GM21717 (cell line): ENCODE data around the gene OPN1LW.
"Not testable (repeated sequence)": the region's sequence is repeated elsewhere in the genome, so short reads cannot be mapped to it uniquely, and the experiment has no call there.

Experiments used
- ATAC-seq: cut with Tn5 transposase; IDR thresholded peaks from one replicate; pipeline ENCODE4 v1.9.1; 2021; ENCODE audit warnings: mild to moderate bottlenecking, moderate library complexity; ENCODE audit not compliant: unreplicated experiment

OPN1LW gene

DNA sequence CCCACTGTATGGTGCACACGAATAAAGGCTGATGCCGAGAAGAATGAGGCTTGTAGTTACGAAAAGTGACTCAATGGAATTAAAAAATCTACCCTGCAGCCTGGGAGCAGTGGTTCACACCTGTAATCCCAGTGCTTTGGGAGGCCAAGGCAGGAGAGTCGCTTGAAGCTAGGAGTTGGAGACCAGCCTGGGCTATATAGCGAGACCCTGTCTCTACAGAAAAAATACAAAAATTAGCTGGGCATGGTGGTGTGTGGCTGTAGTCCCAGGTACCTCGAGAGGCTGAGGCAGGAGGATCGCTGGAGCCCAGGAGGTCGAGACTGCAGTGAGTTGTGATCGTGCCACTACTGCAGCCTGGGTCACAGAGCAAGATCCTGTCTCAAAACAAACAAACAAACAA is 11.7 kb upstream of the OPN1LW start:
- ATAC-seq, result no peak

DNA sequence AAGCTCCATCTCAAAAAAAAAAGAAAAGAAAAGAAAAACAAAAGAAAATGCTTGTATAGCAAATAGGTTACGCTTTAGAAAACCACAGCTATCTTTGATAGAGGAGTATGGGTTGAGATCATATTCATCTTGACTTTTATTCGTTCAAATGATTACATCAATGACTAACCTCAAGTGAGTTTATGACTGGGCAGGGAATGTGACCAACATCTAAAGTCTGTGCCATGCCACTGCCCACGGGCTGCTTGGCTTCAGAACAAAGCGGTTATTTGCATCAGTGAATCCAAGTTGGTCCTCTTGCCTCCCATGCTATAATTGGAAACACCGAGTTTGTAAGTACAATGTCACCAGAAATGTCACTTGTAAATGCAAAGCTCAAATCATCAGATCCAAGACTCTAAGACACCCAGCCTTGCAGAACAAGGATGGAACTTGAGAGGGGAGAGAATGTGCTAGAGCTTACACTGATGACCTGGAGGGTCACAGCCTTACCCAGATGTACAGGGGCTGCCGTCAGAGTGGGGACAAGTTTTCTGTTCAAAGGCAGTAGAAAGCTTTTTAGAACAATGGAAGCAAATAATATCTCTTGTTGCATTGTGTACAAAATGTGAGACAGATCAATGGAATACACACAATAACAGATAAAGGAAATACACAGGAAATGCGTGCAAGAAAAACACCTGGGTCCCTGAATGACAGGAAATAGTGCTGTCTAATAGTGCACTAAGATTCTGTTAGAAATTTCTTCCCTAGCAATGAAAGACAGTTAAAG is 8.4 kb upstream of the OPN1LW start:
- no peak for ATAC-seq

DNA sequence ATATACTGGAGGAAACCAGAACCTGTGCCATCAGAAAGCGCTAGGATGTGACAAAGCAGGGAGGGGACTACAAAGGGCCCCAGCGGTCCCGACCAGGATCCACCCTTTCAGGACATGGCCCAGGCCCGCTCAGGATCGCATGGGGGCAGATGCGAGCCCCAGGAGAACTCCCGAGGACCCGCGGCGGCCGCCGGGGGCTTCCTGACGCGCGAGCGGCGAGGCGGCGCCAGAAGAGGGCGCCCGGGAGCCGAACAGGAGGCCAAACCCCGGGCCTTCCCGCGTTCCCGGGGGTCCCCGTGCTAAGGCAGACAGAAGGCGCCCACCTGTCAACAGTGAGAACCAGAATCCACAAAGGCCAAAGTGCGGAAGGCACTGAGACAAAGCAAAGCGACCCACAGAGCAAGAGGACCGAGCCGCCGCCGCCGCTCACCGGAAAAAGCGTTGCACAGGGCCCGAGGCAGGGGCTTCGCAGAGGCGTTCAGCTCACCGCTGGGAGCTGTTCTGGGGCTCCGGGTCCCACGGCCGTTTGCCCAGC is 7.3 kb upstream of the OPN1LW start:
- ATAC-seq, result peak; percentile 46

GRCh38 chrX:154138857-154139256 is 5.2 kb upstream of the OPN1LW start:
- ATAC-seq, result no peak

GRCh38 chrX:154140206-154140605 is 3.8 kb upstream of the OPN1LW start:
- ATAC-seq, result no peak

- no peak for ATAC-seq
Measured at GRCh38 chrX:154140742-154141141, 3.3 kb upstream of the OPN1LW start.

DNA sequence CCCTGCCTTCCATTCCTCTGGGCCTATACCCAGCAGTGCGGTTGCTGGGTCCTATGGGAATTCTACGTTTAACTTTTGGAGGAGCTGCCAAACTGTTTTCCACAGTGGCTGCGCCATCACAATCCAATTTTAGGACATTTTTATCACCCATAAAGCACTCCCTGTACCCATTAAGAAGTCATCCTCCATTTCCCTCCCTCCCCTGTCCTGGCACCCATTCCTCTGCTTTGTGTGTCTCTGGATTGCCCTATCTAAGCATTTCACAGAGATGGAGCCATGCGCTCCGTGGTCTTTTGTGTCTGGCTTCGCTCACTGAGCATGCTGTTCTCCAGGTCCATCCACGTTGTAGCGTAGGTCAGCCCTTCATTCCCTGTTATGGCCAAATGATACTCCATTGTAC is 1.7 kb upstream of the OPN1LW start:
- no peak for ATAC-seq

GRCh38 chrX:154142950-154143745 is 895 bp upstream of the OPN1LW start:
- ATAC-seq, result no peak

- ATAC-seq, result not testable (repeated sequence)
Measured at GRCh38 chrX:154151030-154151429, 7.0 kb downstream of the OPN1LW start.

DNA sequence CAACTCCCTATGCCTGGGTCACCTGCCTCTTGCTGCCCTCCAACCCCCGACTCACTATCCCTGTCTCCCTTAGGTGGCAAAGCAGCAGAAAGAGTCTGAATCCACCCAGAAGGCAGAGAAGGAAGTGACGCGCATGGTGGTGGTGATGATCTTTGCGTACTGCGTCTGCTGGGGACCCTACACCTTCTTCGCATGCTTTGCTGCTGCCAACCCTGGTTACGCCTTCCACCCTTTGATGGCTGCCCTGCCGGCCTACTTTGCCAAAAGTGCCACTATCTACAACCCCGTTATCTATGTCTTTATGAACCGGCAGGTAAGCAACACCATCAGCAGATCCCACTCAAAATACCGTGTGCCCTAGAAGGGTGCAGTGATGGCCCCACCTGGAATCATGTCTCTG is 12.2 kb downstream of the OPN1LW start:
- ATAC-seq, result not testable (repeated sequence)

- not testable (repeated sequence) for ATAC-seq
Measured at GRCh38 chrX:154157207-154157606, 13.2 kb downstream of the OPN1LW start.

- ATAC-seq, result not testable (repeated sequence)
Measured at GRCh38 chrX:154159345-154159744, 15.3 kb downstream of the OPN1LW start.

GRCh38 chrX:154164902-154165301 is 20.9 kb downstream of the OPN1LW start:
- ATAC-seq, result not testable (repeated sequence)

GRCh38 chrX:154168384-154168783 is 24.3 kb downstream of the OPN1LW start:
- not testable (repeated sequence) for ATAC-seq

DNA sequence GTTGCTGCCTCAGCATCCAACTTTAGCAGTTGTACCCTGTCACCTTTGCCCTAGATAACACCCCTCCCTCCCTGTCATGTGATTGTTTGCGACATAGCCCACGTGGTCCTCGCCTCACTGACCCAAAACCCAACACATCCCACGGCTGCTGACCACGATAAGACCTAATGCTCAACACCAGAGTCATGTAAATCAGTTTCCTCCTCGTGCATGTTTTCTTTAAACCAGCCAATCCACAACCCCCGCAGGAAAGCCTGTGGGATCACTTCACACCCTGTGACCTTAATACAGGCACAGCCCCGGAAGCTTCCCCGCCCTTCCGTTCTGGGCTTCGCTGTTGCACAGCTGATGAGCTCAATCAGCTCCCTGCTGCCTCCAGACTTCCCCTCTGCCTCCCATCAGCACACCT is 28.5 kb downstream of the OPN1LW start:
- ATAC-seq, result peak; percentile 76

DNA sequence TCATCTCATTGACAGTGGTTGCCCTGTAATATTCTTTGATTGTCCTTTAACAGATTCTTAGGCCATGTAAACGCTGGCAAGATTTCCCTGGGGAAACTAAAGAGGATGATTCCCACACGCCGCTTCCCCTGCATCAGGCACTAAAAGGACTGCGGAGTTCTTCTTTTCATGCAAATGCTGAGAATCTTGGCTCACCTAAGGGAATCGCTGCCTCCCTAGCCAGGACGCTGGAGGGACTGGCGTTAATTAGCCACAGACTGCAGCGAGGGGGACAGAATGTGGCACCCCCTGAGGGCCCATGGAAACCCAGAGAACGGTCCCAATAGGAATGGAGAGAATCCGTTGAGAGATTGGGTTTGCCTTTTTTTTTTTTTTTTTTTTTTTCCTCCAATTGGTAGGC is 30.3 kb downstream of the OPN1LW start:
- not testable (repeated sequence) for ATAC-seq

DNA sequence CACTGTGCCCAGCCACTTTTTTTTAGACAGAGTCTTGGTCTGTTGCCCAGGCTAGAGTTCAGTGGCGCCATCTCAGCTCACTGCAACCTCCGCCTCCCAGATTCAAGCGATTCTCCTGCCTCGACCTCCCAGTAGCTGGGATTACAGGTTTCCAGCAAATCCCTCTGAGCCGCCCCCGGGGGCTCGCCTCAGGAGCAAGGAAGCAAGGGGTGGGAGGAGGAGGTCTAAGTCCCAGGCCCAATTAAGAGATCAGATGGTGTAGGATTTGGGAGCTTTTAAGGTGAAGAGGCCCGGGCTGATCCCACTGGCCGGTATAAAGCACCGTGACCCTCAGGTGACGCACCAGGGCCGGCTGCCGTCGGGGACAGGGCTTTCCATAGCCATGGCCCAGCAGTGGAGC is 38.3 kb downstream of the OPN1LW start, which contains the start of gene OPN1MW:
TSS of gene OPN1MW (plus strand) at position 301 of the 400 bp plus-strand sequence. CDS start at position 383, 82 bp downstream.
- not testable (repeated sequence) for ATAC-seq

GRCh38 chrX:154183794-154184193 is 39.8 kb downstream of the OPN1LW start:
- not testable (repeated sequence) for ATAC-seq

GRCh38 chrX:154192846-154193245 is 48.8 kb downstream of the OPN1LW start:
- ATAC-seq, result not testable (repeated sequence)

DNA sequence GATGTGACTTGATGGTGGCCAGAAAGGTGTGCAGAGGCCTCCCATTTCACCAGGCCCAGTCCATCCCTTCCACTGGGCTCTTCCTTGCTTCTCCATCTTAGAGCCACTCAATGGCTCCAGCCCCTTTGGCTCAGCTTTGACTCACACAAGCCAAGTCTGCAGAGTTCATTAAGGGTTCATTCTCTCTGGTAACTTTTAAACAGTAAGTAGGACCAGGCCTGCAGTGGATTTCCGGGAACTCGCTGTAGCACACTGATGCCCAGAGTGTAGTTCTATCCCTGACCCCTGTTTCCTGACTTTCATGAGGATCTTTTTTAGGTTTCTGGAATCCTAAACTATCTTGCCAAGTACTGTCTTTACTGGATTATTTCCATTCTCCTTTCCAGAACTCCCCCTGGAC is 50.3 kb downstream of the OPN1LW start:
- not testable (repeated sequence) for ATAC-seq

GRCh38 chrX:154196466-154196865 is 52.4 kb downstream of the OPN1LW start:
- not testable (repeated sequence) for ATAC-seq
